B cell (primary cell): ENCODE measurements around the gene ADAM30. TPM values are rescaled to one million over a fixed set of nuclear protein-coding genes. Genes with fewer than 3 reads are reported as not detected.

Experiments
- ATAC-seq: fragments of 200-7000 bp; cut with Tn5 transposase; one replicate; pipeline ENCODE4 v1.10.0; 2021; ENCODE audit warnings: low read depth, mild to moderate bottlenecking, moderate number of reproducible peaks, moderate library complexity
- CTCF ChIA-PET: fragments of 350-600 bp; sonication (Branson Sonifier 250); formaldehyde crosslinking; loops from one replicate; lab custom pipeline; 2021; ENCODE audit warnings: antibody characterized with exemption, inconsistent platforms; lab: Charles Lee
- POLR2A ChIA-PET: fragments of 350-600 bp; sonication (Branson Sonifier 250); formaldehyde crosslinking; loops from one replicate; lab custom pipeline; 2021; ENCODE audit warnings: antibody characterized with exemption; lab: Charles Lee
- DNase-seq: peaks from one replicate; pipeline ENCODE4 v3.0.0; 2013
- H2AFZ ChIP-seq: 2 replicates; pipeline ENCODE4 v1.6.1; 2012; ENCODE audit warnings: mild to moderate bottlenecking, low read depth, low read length; ENCODE audit not compliant: insufficient read depth, poor library complexity, severe bottlenecking
- H3K27ac ChIP-seq, 2 donors: 1 replicate in 1 of 2; 2 replicates in 1 of 2; pipeline ENCODE4 v1.5.1; 2012 to 2013; ENCODE audit warnings: low read length in 2 of 2, mild to moderate bottlenecking in 2 of 2, moderate library complexity in 1 of 2
- H3K27me3 ChIP-seq, 4 experiments: fragments of 200-600 bp in 1 of 4; sonication (generic) in 1 of 4; replicated peaks in 1 of 4; 1 replicate in 2 of 4; 2 replicates in 2 of 4; pipeline versions ENCODE4 v1.6.1 to v1.7.0; 2013 to 2016; ENCODE audit warnings: low read length in 3 of 4, mild to moderate bottlenecking in 2 of 4, mixed read lengths in 1 of 4, moderate library complexity in 1 of 4; ENCODE audit not compliant: insufficient read depth in 4 of 4, control insufficient read depth in 3 of 4; ENCODE audit errors: control extremely low read depth in 1 of 4
- H3K36me3 ChIP-seq, 2 experiments: replicated peaks in 1 of 2; 1 replicate in 1 of 2; 2 replicates in 1 of 2; pipeline versions ENCODE4 v1.6.1 to v1.7.1; 2013; ENCODE audit warnings: low read length in 1 of 2; ENCODE audit not compliant: insufficient read depth in 2 of 2, control insufficient read depth in 1 of 2; ENCODE audit errors: control extremely low read depth in 1 of 2, extremely low read depth in 1 of 2
- H3K4me1 ChIP-seq, 2 donors: fragments of 200-600 bp in 1 of 2; sonication (generic) in 1 of 2; 1 replicate in 1 of 2; 2 replicates in 1 of 2; pipeline versions ENCODE4 v1.5.1 to v1.6.1; 2013 to 2017; ENCODE audit warnings: low read length in 2 of 2; ENCODE audit not compliant: control insufficient read depth in 2 of 2, insufficient read depth in 2 of 2
- H3K4me2 ChIP-seq: replicated peaks from 2 replicates; pipeline ENCODE3; 2012; ENCODE audit warnings: mild to moderate bottlenecking, low read depth, low read length; ENCODE audit not compliant: poor library complexity, severe bottlenecking
- H3K4me3 ChIP-seq, 5 experiments: fragments of 200-600 bp in 1 of 5; sonication (generic) in 1 of 5; 1 replicate in 3 of 5; 2 replicates in 2 of 5; pipeline versions ENCODE4 v1.5.1 to v1.7.0; 2011 to 2016; ENCODE audit warnings: low read length in 4 of 5, mild to moderate bottlenecking in 4 of 5, low read depth in 2 of 5, control low read depth in 1 of 5, moderate library complexity in 1 of 5; ENCODE audit not compliant: insufficient read depth in 1 of 5; ENCODE audit errors: control extremely low read depth in 1 of 5, extremely low read depth in 1 of 5
- H3K79me2 ChIP-seq: fragments of 200-600 bp; sonication (generic); one replicate; pipeline ENCODE4 v1.6.0; 2016; ENCODE audit warnings: low read length; ENCODE audit not compliant: control insufficient read depth, insufficient read depth
- H3K9ac ChIP-seq: fragments of 200-600 bp; sonication (generic); 2 replicates; pipeline ENCODE4 v1.6.1; 2017; ENCODE audit warnings: mild to moderate bottlenecking, low read length, moderate library complexity
- H3K9me3 ChIP-seq, 3 donors: one replicate each; pipeline versions ENCODE4 v1.6.1 to v1.7.1; 2013; ENCODE audit warnings: low read length in 2 of 3; ENCODE audit not compliant: control insufficient read depth in 2 of 3, insufficient read depth in 1 of 3; ENCODE audit errors: control extremely low read depth in 1 of 3
- H4K20me1 ChIP-seq: 2 replicates; pipeline ENCODE4 v1.6.0; 2012; ENCODE audit warnings: mild to moderate bottlenecking, low read length; ENCODE audit not compliant: insufficient read depth, control insufficient read depth, poor library complexity, severe bottlenecking
- H3K27ac Mint-ChIP-seq: one replicate; pipeline ENCODE4 v1.8.0; 2021; ENCODE audit warnings: mixed read lengths
- H3K27me3 Mint-ChIP-seq: one replicate; pipeline ENCODE4 v1.8.0; 2021; ENCODE audit warnings: mixed read lengths
- H3K4me1 Mint-ChIP-seq: one replicate; pipeline ENCODE4 v1.8.0; 2021; ENCODE audit warnings: mixed read lengths
- H3K4me3 Mint-ChIP-seq: one replicate; pipeline ENCODE4 v1.8.0; 2021; ENCODE audit warnings: mixed read lengths
- H3K9me3 Mint-ChIP-seq: one replicate; pipeline ENCODE4 v1.8.0; 2022; ENCODE audit warnings: mixed read lengths; ENCODE audit not compliant: insufficient read depth
- EZH2 ChIP-seq: IDR thresholded peaks from 2 replicates; pipeline ENCODE4 v1.6.1; 2012; ENCODE audit warnings: borderline replicate concordance, low read depth, mild to moderate bottlenecking, moderate library complexity, low read length; ENCODE audit not compliant: insufficient read depth, poor library complexity, severe bottlenecking
- WGBS: methylation state at CpG from one replicate; pipeline ENCODE4 v1.1.5; 2013; ENCODE audit warnings: missing lambda C conversion rate; ENCODE audit not compliant: insufficient coverage; 5-methylcytosine and 5-hydroxymethylcytosine counted together
- intact Hi-C: fragments of 100-400 bp; cut with micrococcal nuclease; formaldehyde crosslinking; loops from one replicate; pipeline ENCODE4 v1.10.0; 2022
- polyA plus RNA-seq: library from polyadenylated mRNA; depleted of rRNA; stranded (reverse); fragments of >200 nt; gene quantifications from 2 replicates; pipeline ENCODE4 v1.2.3, GENCODE V29; 2012
- total RNA-seq, 2 donors: library from RNA; stranded (reverse); fragments of 120-200 nt in 1 of 2; gene quantifications; 1 replicate in 1 of 2; 2 replicates in 1 of 2; pipeline versions ENCODE4 v1.2.3 to v1.2.4, GENCODE V29; 2013 to 2022
- TF ChIP-seq, protein P1 (sequence below): fragments of 200-600 bp; IDR thresholded peaks from one replicate; pipeline ENCODE4 v1.8.0; 2022; ENCODE audit warnings: antibody characterized with exemption, mild to moderate bottlenecking

Gene ADAM30
- total and polyA plus RNA-seq, 2 donors (not counting 1 experiment from before 2014, with no cell fraction given) = not detected

DNA sequence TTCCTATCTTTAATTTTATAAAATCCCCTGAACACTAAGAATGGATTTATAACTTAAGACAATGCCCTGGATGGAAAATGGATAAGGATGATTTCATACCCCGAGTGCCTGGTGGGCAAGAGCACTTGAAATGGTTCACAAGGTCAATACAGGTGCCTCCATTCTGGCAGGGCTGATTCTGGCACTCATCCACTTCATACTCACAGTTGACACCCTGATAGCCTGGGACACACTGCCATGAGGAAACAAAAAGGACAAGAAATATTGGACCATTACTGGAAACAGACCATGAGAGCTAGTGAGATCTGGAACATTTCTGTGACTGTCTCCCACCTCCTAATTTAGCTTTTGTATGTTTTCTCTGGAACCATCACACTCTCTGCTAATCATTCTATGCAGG, 39.1 kb upstream of the ADAM30 start:
- Histone ChIP-seq H3K9ac (no peak overlapping the region), H3K4me2 (no peak overlapping the region), H3K36me3 (peaks cover 37 to 84% of the 10 kb centered on the region in 2 experiments), H3K9me3 (peaks cover 3 to 7% (median 5%) of the 10 kb centered on the region in 3 donors), H3K79me2 (no peaks in the 10 kb centered on the region), H3K4me1 (no peaks in the 10 kb centered on the region), H4K20me1 (no peaks in the 10 kb centered on the region), H3K27ac (no peak overlapping the region), H3K4me3 (no peak overlapping the region), H2AFZ (no peak overlapping the region), H3K27me3 (no peaks in the 10 kb centered on the region)
- no peak for DNase-seq
- 100% methylated on average over 1 of the region's 1 CpG for WGBS
- ATAC-seq = no peak
- Mint-ChIP-seq H3K9me3 (peaks cover 15% of the 10 kb centered on the region), H3K27ac (no peak overlapping the region), H3K4me3 (no peak overlapping the region), H3K27me3 (no peaks in the 10 kb centered on the region), H3K4me1 (no peaks in the 10 kb centered on the region)
- POLR2A ChIA-PET = no interaction called here
- CTCF ChIA-PET = interaction anchor here (1.6 kb wide), 1 partner anchor 13 kb away, joined by 5 read pairs; no protein-coding TSS in a partner anchor
- intact Hi-C loops = no loop called here
- TF ChIP-seq EZH2 = no peak
- TF ChIP-seq, protein P1, sequence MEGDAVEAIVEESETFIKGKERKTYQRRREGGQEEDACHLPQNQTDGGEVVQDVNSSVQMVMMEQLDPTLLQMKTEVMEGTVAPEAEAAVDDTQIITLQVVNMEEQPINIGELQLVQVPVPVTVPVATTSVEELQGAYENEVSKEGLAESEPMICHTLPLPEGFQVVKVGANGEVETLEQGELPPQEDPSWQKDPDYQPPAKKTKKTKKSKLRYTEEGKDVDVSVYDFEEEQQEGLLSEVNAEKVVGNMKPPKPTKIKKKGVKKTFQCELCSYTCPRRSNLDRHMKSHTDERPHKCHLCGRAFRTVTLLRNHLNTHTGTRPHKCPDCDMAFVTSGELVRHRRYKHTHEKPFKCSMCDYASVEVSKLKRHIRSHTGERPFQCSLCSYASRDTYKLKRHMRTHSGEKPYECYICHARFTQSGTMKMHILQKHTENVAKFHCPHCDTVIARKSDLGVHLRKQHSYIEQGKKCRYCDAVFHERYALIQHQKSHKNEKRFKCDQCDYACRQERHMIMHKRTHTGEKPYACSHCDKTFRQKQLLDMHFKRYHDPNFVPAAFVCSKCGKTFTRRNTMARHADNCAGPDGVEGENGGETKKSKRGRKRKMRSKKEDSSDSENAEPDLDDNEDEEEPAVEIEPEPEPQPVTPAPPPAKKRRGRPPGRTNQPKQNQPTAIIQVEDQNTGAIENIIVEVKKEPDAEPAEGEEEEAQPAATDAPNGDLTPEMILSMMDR = no peak

GRCh38 chr1:119933397-119933796, 37.1 kb upstream of the ADAM30 start:
- Mint-ChIP-seq H3K27ac (no peak overlapping the region), H3K4me1 (no peaks in the 10 kb centered on the region), H3K4me3 (no peak overlapping the region), H3K9me3 (peaks cover 15% of the 10 kb centered on the region), H3K27me3 (no peaks in the 10 kb centered on the region)
- Histone ChIP-seq H3K9me3 (peaks cover 3 to 7% (median 5%) of the 10 kb centered on the region in 3 donors), H3K4me1 (no peaks in the 10 kb centered on the region), H3K36me3 (peaks cover 29 to 84% of the 10 kb centered on the region in 2 experiments), H3K27me3 (no peaks in the 10 kb centered on the region), H3K4me2 (no peak overlapping the region), H3K4me3 (no peak overlapping the region), H3K79me2 (no peaks in the 10 kb centered on the region), H2AFZ (no peak overlapping the region), H3K27ac (no peak overlapping the region), H3K9ac (no peak overlapping the region), H4K20me1 (no peaks in the 10 kb centered on the region)
- TF ChIP-seq EZH2 = no peak
- TF ChIP-seq, protein P1 = no peak
- ChIA-PET CTCF (interaction anchor here (1.5 kb wide), 1 partner anchor 35 kb away, joined by 3 read pairs; no protein-coding TSS in a partner anchor), POLR2A (no interaction called here)
- intact Hi-C loops = no loop called here
- no peak for ATAC-seq
- no peak for DNase-seq
